PFSK-1 (cell line): ENCODE data around the gene TEF.

ENCODE experiments used
- FOXP2 ChIP-seq: optimal IDR thresholded peaks from 2 replicates; pipeline ENCODE3; 2011; ENCODE audit warnings: borderline replicate concordance, control low read depth, inconsistent platforms; ENCODE audit not compliant: insufficient read depth; ENCODE audit errors: extremely low read length, extremely low read depth
- POLR2AphosphoS5 ChIP-seq: IDR thresholded peaks from 2 replicates; pipeline ENCODE4 v1.6.1; 2012; ENCODE audit warnings: low read depth, mild to moderate bottlenecking, control low read depth, low read length, moderate library complexity
- REST ChIP-seq, 2 experiments: IDR thresholded peaks; 2 replicates each; pipeline versions ENCODE4 v1.6.1 to v1.8.0; 2011 to 2012; ENCODE audit warnings: low read depth in 2 of 2, low read length in 2 of 2, control low read depth in 1 of 2, inconsistent platforms in 1 of 2, mild to moderate bottlenecking in 1 of 2, moderate library complexity in 1 of 2; ENCODE audit not compliant: insufficient read depth in 1 of 2
- SIN3A ChIP-seq: IDR thresholded peaks from 2 replicates; pipeline ENCODE4 v1.6.1; 2012; ENCODE audit warnings: mild to moderate bottlenecking, low read length, moderate library complexity, borderline replicate concordance; ENCODE audit not compliant: insufficient read depth
- TAF1 ChIP-seq: IDR thresholded peaks from 2 replicates; pipeline ENCODE4 v1.6.1; 2012; ENCODE audit warnings: low read length, control low read depth, borderline replicate concordance; ENCODE audit not compliant: insufficient read depth

TEF gene

GRCh38 chr22:41431656-41432055, 49.9 kb downstream of the TEF start:
- TF ChIP-seq POLR2AphosphoS5 (no peak; the same call in none of the 2 replicates), SIN3A (no peak), FOXP2 (no peak), REST (IDR thresholded peaks at IDR 0.05; ENCODE audit: insufficient read depth in 1 of 2, low read depth in 2 of 2, low read length in 2 of 2) (no peak)

- TF ChIP-seq POLR2AphosphoS5, result 0 out of 2 replicates have a peak, but pooled peaks have one; percentile 22
These were observed 52.7 kb downstream of the TEF start for GRCh38 chr22:41434361-41435003.

GRCh38 chr22:41435560-41435959, 53.8 kb downstream of the TEF start:
- TF ChIP-seq FOXP2 (no peak), REST (IDR thresholded peaks at IDR 0.05; ENCODE audit: insufficient read depth in 1 of 2, low read depth in 2 of 2, low read length in 2 of 2) (no peak), POLR2AphosphoS5 (no peak), SIN3A (no peak), TAF1 (no peak)

- TF ChIP-seq POLR2AphosphoS5, result no peak
- TF ChIP-seq TAF1, result no peak
- TF ChIP-seq SIN3A, result no peak
- no peak for TF ChIP-seq FOXP2
- TF ChIP-seq REST (IDR thresholded peaks at IDR 0.05; ENCODE audit: insufficient read depth in 1 of 2, low read depth in 2 of 2, low read length in 2 of 2), result no peak
These were observed 54.8 kb downstream of the TEF start for GRCh38 chr22:41436322-41437113.

GRCh38 chr22:41437198-41437597, 55.5 kb downstream of the TEF start:
- TF ChIP-seq TAF1 (no peak), SIN3A (no peak), FOXP2 (no peak), POLR2AphosphoS5 (no peak), REST (IDR thresholded peaks at IDR 0.05; ENCODE audit: insufficient read depth in 1 of 2, low read depth in 2 of 2, low read length in 2 of 2) (no peak)
